Thyroid gland (tissue), 4 donors: Measurements from ENCODE around the gene C2orf81.

ENCODE experiments used
- CTCF ChIP-seq, 6 experiments: fragments of 200-600 bp in 3 of 6; fragments of 450-650 bp in 3 of 6; sonication (generic) in 3 of 6; IDR thresholded peaks; one replicate each; pipeline ENCODE4 v1.5.1; 2016 to 2019; ENCODE audit warnings: antibody characterized with exemption in 6 of 6, mild to moderate bottlenecking in 2 of 6, inconsistent platforms in 1 of 6, moderate library complexity in 1 of 6
- POLR2A ChIP-seq, 2 donors: fragments of 450-650 bp; IDR thresholded peaks; one replicate each; pipeline ENCODE4 v1.6.1; 2017; ENCODE audit warnings: antibody characterized with exemption in 2 of 2, mild to moderate bottlenecking in 2 of 2, moderate library complexity in 1 of 2

GRCh38 chr2:74373221-74373676 lies 48.2 kb downstream of the C2orf81 start:
- TF ChIP-seq CTCF (IDR thresholded peaks at IDR 0.05) (no peak), POLR2A (IDR thresholded peaks at IDR 0.05) (no peak)
